GM23248 (cell line): ENCODE measurements around the gene NPSR1. TPM values are rescaled to one million over a fixed set of nuclear protein-coding genes. Genes with fewer than 3 reads are reported as not detected.

Experiments
- DNase-seq: peaks from one replicate; pipeline ENCODE4 v3.0.0-alpha.2; 2015
- H2AFZ ChIP-seq: fragments of 200-600 bp; sonication (generic); 2 replicates; pipeline ENCODE4 v1.6.1; 2016; ENCODE audit warnings: antibody characterized with exemption
- H3F3A ChIP-seq: fragments of 200-600 bp; sonication (generic); 2 replicates; pipeline ENCODE4 v1.6.1; 2016; ENCODE audit warnings: mild to moderate bottlenecking, antibody characterized with exemption, mixed run types; ENCODE audit not compliant: insufficient read depth
- H3K27ac ChIP-seq: fragments of 200-600 bp; sonication (generic); 2 replicates; pipeline ENCODE4 v1.5.1; 2016; ENCODE audit warnings: mild to moderate bottlenecking
- H3K27me3 ChIP-seq: fragments of 200-600 bp; sonication (generic); replicated peaks from 2 replicates; pipeline ENCODE4 v1.6.1; 2016; ENCODE audit warnings: mild to moderate bottlenecking; ENCODE audit not compliant: insufficient read depth
- H3K36me3 ChIP-seq: fragments of 200-600 bp; sonication (generic); 2 replicates; pipeline ENCODE4 v1.6.1; 2016; ENCODE audit warnings: low read depth, mild to moderate bottlenecking
- H3K4me1 ChIP-seq: fragments of 200-600 bp; sonication (generic); 2 replicates; pipeline ENCODE4 v1.6.1; 2016; ENCODE audit warnings: mild to moderate bottlenecking; ENCODE audit not compliant: insufficient read depth
- H3K4me2 ChIP-seq: fragments of 200-600 bp; sonication (generic); one replicate; pipeline ENCODE4 v1.6.1; 2016; ENCODE audit warnings: mild to moderate bottlenecking; ENCODE audit not compliant: unreplicated experiment
- H3K4me3 ChIP-seq: fragments of 200-600 bp; sonication (generic); 2 replicates; pipeline ENCODE4 v1.5.1; 2016; ENCODE audit warnings: mild to moderate bottlenecking
- H3K79me2 ChIP-seq: fragments of 200-600 bp; sonication (generic); 2 replicates; pipeline ENCODE4 v1.6.1; 2016; ENCODE audit warnings: mild to moderate bottlenecking; ENCODE audit not compliant: insufficient read depth
- H3K9ac ChIP-seq: fragments of 200-600 bp; sonication (generic); 2 replicates; pipeline ENCODE4 v1.6.1; 2016; ENCODE audit warnings: mild to moderate bottlenecking
- H3K9me2 ChIP-seq: fragments of 200-600 bp; sonication (generic); 2 replicates; pipeline ENCODE4 v1.6.1; 2016; ENCODE audit warnings: mixed run types, mild to moderate bottlenecking, moderate library complexity; ENCODE audit not compliant: insufficient read depth
- H3K9me3 ChIP-seq: fragments of 200-600 bp; sonication (generic); one replicate; pipeline ENCODE4 v1.6.1; 2017; ENCODE audit warnings: low read depth
- H4K20me1 ChIP-seq: fragments of 200-600 bp; sonication (generic); 2 replicates; pipeline ENCODE4 v1.6.0; 2016; ENCODE audit not compliant: insufficient read depth
- EZH2 ChIP-seq: fragments of 200-600 bp; sonication (generic); IDR thresholded peaks from 2 replicates; pipeline ENCODE4 v1.6.1; 2018; ENCODE audit warnings: antibody characterized with exemption, mild to moderate bottlenecking; ENCODE audit not compliant: insufficient read depth, poor library complexity, severe bottlenecking
- EZH2phosphoT487 ChIP-seq: fragments of 200-600 bp; sonication (generic); IDR thresholded peaks from 2 replicates; pipeline ENCODE4 v1.6.1; 2018; ENCODE audit warnings: antibody characterized with exemption, moderate library complexity, mild to moderate bottlenecking, low read depth; ENCODE audit not compliant: insufficient read depth
- WGBS, 2 experiments: methylation state at CpG; one replicate each; pipeline ENCODE4 v1.1.6; 2015 to 2017; ENCODE audit warnings: low lambda C conversion rate in 2 of 2, low coverage in 1 of 2; ENCODE audit errors: missing lambda C conversion rate in 2 of 2; 5-methylcytosine and 5-hydroxymethylcytosine counted together
- in situ Hi-C: fragments of 300-500 bp; cut with MboI; formaldehyde crosslinking; loops from 2 replicates; pipeline ENCODE4 v1.15.0; 2020
- polyA plus RNA-seq: library from polyadenylated mRNA; unstranded; fragments of >200 nt; fragmentation: Nextera tagmentation; extraction: Ambion mirVana; gene quantifications from 2 replicates; pipeline ENCODE4 v1.2.1, GENCODE V29; 2016
- total RNA-seq: library from RNA; depleted of rRNA; stranded (reverse); fragments of >200 nt; shearing (Covaris generic); gene quantifications from 2 replicates; pipeline ENCODE4 v1.2.3, GENCODE V29; 2014

Gene NPSR1
- total and polyA plus RNA-seq, 2 experiments from 2014 or later, result not detected

- TF ChIP-seq EZH2phosphoT487 (no peak), EZH2 (no peak)
- in situ Hi-C loops, result no loop called here
- H3K79me2 ChIP-seq, result no peaks in the 10 kb centered on the region
- no peak overlapping the region for H3K27ac ChIP-seq
- no peak overlapping the region for H3K4me3 ChIP-seq
- H3K9ac ChIP-seq, result no peak overlapping the region
- H2AFZ ChIP-seq, result no peak overlapping the region
- H3K4me2 ChIP-seq, result no peak overlapping the region
- DNase-seq, result no peak
- WGBS, 2 experiments, result 61 to 81% methylated on average over 2 of the region's 2 CpGs
- H3K27me3 ChIP-seq, result peaks cover 28% of the 10 kb centered on the region
- H4K20me1 ChIP-seq, result no peaks in the 10 kb centered on the region
- no peaks in the 10 kb centered on the region for H3K36me3 ChIP-seq
- no peaks in the 10 kb centered on the region for H3F3A ChIP-seq
- H3K9me2 ChIP-seq, result no peaks in the 10 kb centered on the region
- H3K4me1 ChIP-seq, result no peaks in the 10 kb centered on the region
- no peaks in the 10 kb centered on the region for H3K9me3 ChIP-seq
Observed at GRCh38 chr7:34656041-34656440, 2.0 kb upstream of the NPSR1 start.

- Histone ChIP-seq H3K79me2 (no peaks in the 10 kb centered on the region), H3K9me2 (no peaks in the 10 kb centered on the region), H3K27ac (no peak overlapping the region), H3K9ac (no peak overlapping the region), H4K20me1 (no peaks in the 10 kb centered on the region), H2AFZ (no peak overlapping the region), H3K4me3 (no peak overlapping the region), H3K4me1 (no peaks in the 10 kb centered on the region), H3K27me3 (peaks cover 57% of the 10 kb centered on the region), H3K9me3 (no peaks in the 10 kb centered on the region), H3K4me2 (no peak overlapping the region), H3F3A (no peaks in the 10 kb centered on the region), H3K36me3 (no peaks in the 10 kb centered on the region)
- TF ChIP-seq EZH2 (no peak), EZH2phosphoT487 (no peak)
- in situ Hi-C loops, result no loop called here
- WGBS, 2 experiments, result 0% methylated on average over 3 of the region's 3 CpGs
- DNase-seq, result no peak
Observed at GRCh38 chr7:34659472-34660075, 1.6 kb downstream of the NPSR1 start.

GRCh38 chr7:34662058-34662708 is 4.2 kb downstream of the NPSR1 start:
- WGBS, 2 experiments, result 31 to 32% methylated on average over 8 of the region's 8 CpGs
- H3F3A ChIP-seq, result no peaks in the 10 kb centered on the region
- no peaks in the 10 kb centered on the region for H3K36me3 ChIP-seq
- H3K9ac ChIP-seq, result no peak overlapping the region
- no peaks in the 10 kb centered on the region for H3K9me3 ChIP-seq
- no peak for TF ChIP-seq EZH2
- no peak for TF ChIP-seq EZH2phosphoT487
- DNase-seq, result no peak
- H3K79me2 ChIP-seq, result no peaks in the 10 kb centered on the region
- H3K4me2 ChIP-seq, result no peak overlapping the region
- no peak overlapping the region for H3K4me3 ChIP-seq
- H3K4me1 ChIP-seq, result no peaks in the 10 kb centered on the region
- no peak overlapping the region for H2AFZ ChIP-seq
- in situ Hi-C loops, result no loop called here
- H3K27me3 ChIP-seq, result peaks cover 69% of the 10 kb centered on the region
- no peaks in the 10 kb centered on the region for H3K9me2 ChIP-seq
- H4K20me1 ChIP-seq, result no peaks in the 10 kb centered on the region
- no peak overlapping the region for H3K27ac ChIP-seq

- in situ Hi-C loops, result no loop called here
- TF ChIP-seq EZH2, result no peak
- no peak for TF ChIP-seq EZH2phosphoT487
- Histone ChIP-seq H3K27ac (no peak overlapping the region), H3K9me2 (no peaks in the 10 kb centered on the region), H3K36me3 (no peaks in the 10 kb centered on the region), H3K4me1 (no peaks in the 10 kb centered on the region), H3K9me3 (no peaks in the 10 kb centered on the region), H3F3A (no peaks in the 10 kb centered on the region), H3K27me3 (peaks cover 77% of the 10 kb centered on the region), H3K4me2 (no peak overlapping the region), H3K79me2 (no peaks in the 10 kb centered on the region), H3K9ac (no peak overlapping the region), H4K20me1 (no peaks in the 10 kb centered on the region), H2AFZ (no peak overlapping the region), H3K4me3 (no peak overlapping the region)
- DNase-seq, result no peak
Observed at GRCh38 chr7:34664755-34665154, 6.7 kb downstream of the NPSR1 start.
